Glomerular visceral epithelial cell (primary cell): Measurements from ENCODE around the gene CYP2A13.
"Not testable (repeated sequence)": the region's sequence is repeated elsewhere in the genome, so short reads cannot be mapped to it uniquely, and the experiment has no call there.

Source experiments
- DNase-seq: peaks from one replicate; pipeline ENCODE4 v3.0.0-alpha.2; 2016; ENCODE audit errors: extremely low spot score

The CYP2A13 gene, protein sequence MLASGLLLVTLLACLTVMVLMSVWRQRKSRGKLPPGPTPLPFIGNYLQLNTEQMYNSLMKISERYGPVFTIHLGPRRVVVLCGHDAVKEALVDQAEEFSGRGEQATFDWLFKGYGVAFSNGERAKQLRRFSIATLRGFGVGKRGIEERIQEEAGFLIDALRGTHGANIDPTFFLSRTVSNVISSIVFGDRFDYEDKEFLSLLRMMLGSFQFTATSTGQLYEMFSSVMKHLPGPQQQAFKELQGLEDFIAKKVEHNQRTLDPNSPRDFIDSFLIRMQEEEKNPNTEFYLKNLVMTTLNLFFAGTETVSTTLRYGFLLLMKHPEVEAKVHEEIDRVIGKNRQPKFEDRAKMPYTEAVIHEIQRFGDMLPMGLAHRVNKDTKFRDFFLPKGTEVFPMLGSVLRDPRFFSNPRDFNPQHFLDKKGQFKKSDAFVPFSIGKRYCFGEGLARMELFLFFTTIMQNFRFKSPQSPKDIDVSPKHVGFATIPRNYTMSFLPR

GRCh38 chr19:41088151-41088550 is at the start of gene CYP2A13:
Gene CYP2A13 (plus strand): TSS chr19:41088451. CDS start chr19:41088472, 21 bp downstream.
- DNase-seq, result no peak

DNA sequence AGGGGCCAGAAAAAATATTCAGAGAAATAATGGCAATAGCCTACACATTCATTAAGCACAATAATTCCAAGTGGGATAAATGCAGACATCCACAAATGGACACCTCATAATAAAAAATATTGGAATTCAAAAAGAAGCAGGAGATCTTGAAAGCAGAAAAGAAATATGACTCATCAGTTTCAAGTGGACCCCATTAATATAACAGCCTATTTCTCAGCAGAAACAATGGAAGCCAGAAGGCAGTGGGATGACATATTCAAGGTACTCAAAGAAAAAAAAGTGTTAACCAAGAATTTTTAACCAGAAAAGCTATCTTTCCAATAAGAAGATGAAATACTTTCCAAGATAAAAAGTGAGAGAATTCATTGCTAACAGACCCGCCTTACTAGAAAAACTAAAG is 48.4 kb upstream of the CYP2A13 start:
- no peak for DNase-seq

- DNase-seq, result not testable (repeated sequence)
Observed at GRCh38 chr19:41045095-41045494, 43.2 kb upstream of the CYP2A13 start.

- DNase-seq, result no peak
Observed at GRCh38 chr19:41050426-41050825, 37.8 kb upstream of the CYP2A13 start.

GRCh38 chr19:41052162-41052561 is 36.1 kb upstream of the CYP2A13 start:
- not testable (repeated sequence) for DNase-seq

DNA sequence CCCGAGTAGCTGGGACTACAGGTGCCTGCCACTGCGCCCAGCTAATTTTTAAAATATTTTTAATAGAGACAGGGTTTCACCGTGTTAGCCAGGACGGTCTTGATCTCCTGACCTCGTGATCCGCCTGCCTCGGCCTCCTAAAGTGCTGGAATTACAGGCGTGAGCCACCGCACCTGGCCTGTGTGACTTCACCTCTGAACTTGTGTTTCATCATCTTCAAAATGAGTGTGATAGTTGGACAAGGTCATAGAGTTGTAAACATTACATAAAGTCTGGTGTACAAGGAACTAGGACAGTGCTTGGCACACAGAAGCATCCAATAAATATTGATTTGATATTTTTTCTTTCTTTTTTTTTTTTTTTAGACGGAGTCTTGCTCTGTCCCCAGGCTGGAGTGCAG is 34.9 kb upstream of the CYP2A13 start:
- DNase-seq, result not testable (repeated sequence)

DNA sequence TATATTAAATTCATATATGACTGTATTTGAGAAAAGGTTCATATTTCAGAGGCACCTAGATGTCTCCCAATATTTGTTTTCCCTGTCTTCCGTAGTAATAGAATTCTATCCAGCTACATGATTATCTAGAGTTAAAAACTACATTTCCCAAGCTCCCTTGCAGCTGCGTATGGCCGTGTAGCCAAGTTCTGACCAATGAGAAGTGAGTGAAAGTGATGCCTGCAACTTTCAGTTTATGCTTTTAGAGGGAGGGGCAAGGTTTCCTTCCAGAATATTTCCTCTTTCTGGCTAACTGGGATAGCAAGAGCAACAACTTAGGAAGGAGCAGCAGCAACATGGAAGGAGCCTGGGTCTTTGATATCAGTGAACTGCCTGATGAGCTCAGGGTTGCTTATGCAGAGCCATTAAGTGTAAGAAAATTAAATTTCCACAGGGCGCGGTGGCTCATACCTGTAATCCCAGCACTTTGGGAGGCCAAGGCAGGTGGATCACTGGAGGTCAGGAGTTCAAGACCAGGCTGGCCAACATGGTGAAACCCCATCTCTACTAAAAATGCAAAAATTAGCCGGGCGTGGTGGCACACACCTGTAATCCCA is 23.2 kb upstream of the CYP2A13 start:
- no peak for DNase-seq

DNA sequence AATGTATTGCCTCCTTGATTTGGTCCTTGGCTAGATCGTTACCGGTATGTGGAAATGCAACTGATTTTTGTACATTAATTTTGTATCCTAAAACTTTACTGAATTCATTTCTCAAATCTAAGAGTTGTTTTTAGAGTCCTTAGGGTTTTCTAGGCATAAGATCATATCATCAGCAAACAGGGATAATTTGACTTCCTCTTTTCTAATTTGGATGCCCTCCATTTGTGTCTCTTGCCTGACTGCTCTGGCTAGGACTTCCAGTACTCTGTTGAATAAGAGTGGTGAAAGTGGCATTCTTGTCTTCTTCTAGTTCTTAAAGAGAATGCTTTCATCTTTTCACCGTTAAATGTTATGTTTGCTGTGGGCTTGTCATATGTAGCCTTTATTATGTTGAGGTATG is 12.0 kb upstream of the CYP2A13 start:
- no peak for DNase-seq

GRCh38 chr19:41083516-41083915 is 4.7 kb upstream of the CYP2A13 start:
- DNase-seq, result no peak

- no peak for DNase-seq
Observed at GRCh38 chr19:41085748-41086415, 2.4 kb upstream of the CYP2A13 start.

- DNase-seq, result no peak
Observed at GRCh38 chr19:41089959-41090358, 1.7 kb downstream of the CYP2A13 start.

DNA sequence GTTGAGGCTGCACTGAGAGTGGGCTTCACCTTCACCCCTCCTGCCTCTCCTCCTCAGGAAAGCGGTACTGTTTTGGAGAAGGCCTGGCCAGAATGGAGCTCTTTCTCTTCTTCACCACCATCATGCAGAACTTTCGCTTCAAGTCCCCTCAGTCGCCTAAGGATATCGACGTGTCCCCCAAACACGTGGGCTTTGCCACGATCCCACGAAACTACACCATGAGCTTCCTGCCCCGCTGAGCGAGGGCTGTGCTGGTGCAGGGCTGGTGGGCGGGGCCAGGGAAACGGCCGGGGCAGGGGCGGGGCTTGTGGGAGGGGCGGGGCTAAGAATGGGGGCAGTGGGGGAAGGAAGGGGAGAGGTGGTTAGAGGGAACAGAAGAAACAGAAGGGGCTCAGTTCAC is 7.5 kb downstream of the CYP2A13 start:
- no peak for DNase-seq

DNA sequence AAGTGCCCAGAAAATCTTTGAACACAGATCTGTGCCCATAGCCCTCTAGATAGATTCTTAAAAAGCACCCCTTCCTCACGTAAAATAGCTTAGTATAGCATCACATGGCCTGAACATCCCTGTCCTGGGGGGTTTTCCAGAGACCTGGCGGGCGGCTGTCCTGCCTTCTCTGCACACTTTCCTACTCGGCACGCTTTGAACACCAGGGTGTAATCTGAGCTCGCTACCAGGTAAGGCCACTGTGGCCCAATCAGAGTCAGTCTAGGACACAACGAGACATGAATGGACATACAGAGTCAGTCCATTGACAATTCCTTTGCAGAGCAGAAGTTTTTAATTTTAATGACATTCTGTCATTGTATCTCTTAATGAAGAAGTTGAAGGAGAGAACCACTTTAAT is 8.1 kb downstream of the CYP2A13 start:
- DNase-seq, result no peak

- no peak for DNase-seq
Observed at GRCh38 chr19:41097302-41097701, 9.1 kb downstream of the CYP2A13 start.

GRCh38 chr19:41098762-41099161 is 10.5 kb downstream of the CYP2A13 start:
- DNase-seq, result no peak

- DNase-seq, result not testable (repeated sequence)
Observed at GRCh38 chr19:41102210-41102609, 14.0 kb downstream of the CYP2A13 start.

- DNase-seq, result no peak
Observed at GRCh38 chr19:41106177-41106576, 17.9 kb downstream of the CYP2A13 start.

- DNase-seq, result no peak
Observed at GRCh38 chr19:41111296-41111695, 23.0 kb downstream of the CYP2A13 start.

- no peak for DNase-seq
Observed at GRCh38 chr19:41111750-41112295, 23.6 kb downstream of the CYP2A13 start.

- no peak for DNase-seq
Observed at GRCh38 chr19:41112728-41113290, 24.6 kb downstream of the CYP2A13 start.

GRCh38 chr19:41114132-41114531 is 25.9 kb downstream of the CYP2A13 start, which contains the start of gene CYP2F1:
Gene CYP2F1 (plus strand): TSS chr19:41114432. CDS start chr19:41116189, 1,757 bp downstream.
- DNase-seq, result no peak

DNA sequence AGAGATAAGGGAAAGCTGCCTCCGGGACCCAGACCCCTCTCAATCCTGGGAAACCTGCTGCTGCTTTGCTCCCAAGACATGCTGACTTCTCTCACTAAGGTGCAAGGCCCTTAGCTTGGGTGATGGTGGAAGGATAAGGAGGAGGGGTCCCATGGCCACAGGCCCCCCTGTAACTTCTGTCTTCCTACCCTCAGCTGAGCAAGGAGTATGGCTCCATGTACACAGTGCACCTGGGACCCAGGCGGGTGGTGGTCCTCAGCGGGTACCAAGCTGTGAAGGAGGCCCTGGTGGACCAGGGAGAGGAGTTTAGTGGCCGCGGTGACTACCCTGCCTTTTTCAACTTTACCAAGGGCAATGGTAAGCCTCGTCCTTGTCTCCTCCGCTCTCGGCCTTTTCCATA is 28.0 kb downstream of the CYP2A13 start:
- no peak for DNase-seq
